Heart left ventricle (tissue), 13 donors: ENCODE data around the gene PTPRD.

Experiments used
- POLR2A ChIP-seq, 2 donors: fragments of 450-650 bp; IDR thresholded peaks; one replicate each; pipeline ENCODE4 v1.6.1; 2017; ENCODE audit warnings: antibody characterized with exemption in 2 of 2, mild to moderate bottlenecking in 2 of 2, moderate library complexity in 2 of 2
- TF ChIP-seq, protein P1 (sequence below), 12 donors: fragments of 200-600 bp; sonication (generic) in 4 of 12; IDR thresholded peaks; one replicate each; pipeline versions ENCODE4 v1.5.0 to v1.8.0; 2018 to 2022; ENCODE audit warnings: antibody characterized with exemption in 12 of 12, mild to moderate bottlenecking in 5 of 12
- donor health status: ischemic (EF 13 %, LVEDD 7.1; RV severe dilation, severe dysfunction).
- donor health status: DM: no; HTN: yes; CAD: no.
- donor health status: DM: no; HTN: no; CAD: no.
- donor health status: ischemic (EF 25% LVEDD 6.9; RV normal size, moderate dysfunction).
- donor health status: ischemic (EF 25% LVEDD 5.7; RV mildly dilated, moderate dysfunction).
- donor health status: ischemic (EF 35%, LVEDD 5.7; RV mildly dilated, moderate dysfunction).
- donor health status: nonischemic (EF 11% LVEDD 7.7; RV severe dilation, severe dysfunction).
- donor health status: DM: yes; HTN: yes; CAD: no.
- donor health status: PGD.
- donor health status: ischemic (EF 29% LVEDD 5.4; RV normal size, mild dysfunction).
- donor health status: nonischemic (EF 23%, LVEDD 6.1; RV moderate dilation, normal function).

GRCh38 chr9:8831568-8831967 is 1781.2 kb downstream of the PTPRD start:
- TF ChIP-seq, protein P1, sequence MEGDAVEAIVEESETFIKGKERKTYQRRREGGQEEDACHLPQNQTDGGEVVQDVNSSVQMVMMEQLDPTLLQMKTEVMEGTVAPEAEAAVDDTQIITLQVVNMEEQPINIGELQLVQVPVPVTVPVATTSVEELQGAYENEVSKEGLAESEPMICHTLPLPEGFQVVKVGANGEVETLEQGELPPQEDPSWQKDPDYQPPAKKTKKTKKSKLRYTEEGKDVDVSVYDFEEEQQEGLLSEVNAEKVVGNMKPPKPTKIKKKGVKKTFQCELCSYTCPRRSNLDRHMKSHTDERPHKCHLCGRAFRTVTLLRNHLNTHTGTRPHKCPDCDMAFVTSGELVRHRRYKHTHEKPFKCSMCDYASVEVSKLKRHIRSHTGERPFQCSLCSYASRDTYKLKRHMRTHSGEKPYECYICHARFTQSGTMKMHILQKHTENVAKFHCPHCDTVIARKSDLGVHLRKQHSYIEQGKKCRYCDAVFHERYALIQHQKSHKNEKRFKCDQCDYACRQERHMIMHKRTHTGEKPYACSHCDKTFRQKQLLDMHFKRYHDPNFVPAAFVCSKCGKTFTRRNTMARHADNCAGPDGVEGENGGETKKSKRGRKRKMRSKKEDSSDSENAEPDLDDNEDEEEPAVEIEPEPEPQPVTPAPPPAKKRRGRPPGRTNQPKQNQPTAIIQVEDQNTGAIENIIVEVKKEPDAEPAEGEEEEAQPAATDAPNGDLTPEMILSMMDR (IDR thresholded peaks at IDR 0.05) = no peak
- TF ChIP-seq POLR2A (IDR thresholded peaks at IDR 0.05) = no peak
